Measurements from ENCODE around the gene DLX2. TPM values are rescaled to one million over a fixed set of nuclear protein-coding genes. Genes with fewer than 3 reads are reported as not detected.

The DLX2 gene
- total and polyA plus RNA-seq, 2 of the 13 experiments (the other 11 are each of a cell fraction or from before 2014, with no cell fraction given), result 0.07 to 0.15 TPM

DNA sequence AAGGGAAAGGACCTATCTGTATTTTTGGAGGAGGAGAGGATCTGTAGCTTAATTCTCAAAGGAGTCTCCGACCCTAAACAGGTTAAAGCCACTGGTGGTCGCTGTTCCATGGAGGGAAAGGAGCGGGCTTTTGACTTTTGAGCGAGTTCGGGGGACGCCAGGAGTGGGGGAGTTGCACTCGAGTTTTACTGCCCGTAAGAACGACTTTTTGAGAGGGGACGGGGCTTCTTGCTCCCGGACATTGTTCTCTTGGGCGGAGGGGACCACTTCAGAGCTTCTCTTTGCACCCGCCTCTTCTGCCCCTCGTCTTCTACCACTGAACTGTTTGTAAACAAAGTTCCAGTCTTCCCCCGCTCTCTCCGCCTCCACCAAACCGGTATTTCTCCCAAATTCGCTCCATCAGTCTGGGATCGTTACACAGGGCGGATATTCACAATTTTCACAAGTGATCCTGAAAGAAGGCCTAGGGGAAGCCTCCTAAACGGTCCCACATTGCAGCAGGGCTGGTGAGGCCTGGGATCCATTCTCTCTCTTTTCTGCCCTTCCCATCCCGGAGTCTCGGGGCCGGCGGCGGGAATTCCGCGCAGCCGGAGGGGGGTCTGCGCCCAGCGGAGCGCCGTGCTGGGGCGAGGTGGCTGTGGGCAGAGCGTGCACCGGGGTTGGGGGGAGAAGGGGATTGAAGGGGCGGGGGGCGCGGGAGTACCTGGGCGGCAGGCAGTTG lies 6.6 kb downstream of the DLX2 start (continued):
- TF ChIP-seq, protein P1, sequence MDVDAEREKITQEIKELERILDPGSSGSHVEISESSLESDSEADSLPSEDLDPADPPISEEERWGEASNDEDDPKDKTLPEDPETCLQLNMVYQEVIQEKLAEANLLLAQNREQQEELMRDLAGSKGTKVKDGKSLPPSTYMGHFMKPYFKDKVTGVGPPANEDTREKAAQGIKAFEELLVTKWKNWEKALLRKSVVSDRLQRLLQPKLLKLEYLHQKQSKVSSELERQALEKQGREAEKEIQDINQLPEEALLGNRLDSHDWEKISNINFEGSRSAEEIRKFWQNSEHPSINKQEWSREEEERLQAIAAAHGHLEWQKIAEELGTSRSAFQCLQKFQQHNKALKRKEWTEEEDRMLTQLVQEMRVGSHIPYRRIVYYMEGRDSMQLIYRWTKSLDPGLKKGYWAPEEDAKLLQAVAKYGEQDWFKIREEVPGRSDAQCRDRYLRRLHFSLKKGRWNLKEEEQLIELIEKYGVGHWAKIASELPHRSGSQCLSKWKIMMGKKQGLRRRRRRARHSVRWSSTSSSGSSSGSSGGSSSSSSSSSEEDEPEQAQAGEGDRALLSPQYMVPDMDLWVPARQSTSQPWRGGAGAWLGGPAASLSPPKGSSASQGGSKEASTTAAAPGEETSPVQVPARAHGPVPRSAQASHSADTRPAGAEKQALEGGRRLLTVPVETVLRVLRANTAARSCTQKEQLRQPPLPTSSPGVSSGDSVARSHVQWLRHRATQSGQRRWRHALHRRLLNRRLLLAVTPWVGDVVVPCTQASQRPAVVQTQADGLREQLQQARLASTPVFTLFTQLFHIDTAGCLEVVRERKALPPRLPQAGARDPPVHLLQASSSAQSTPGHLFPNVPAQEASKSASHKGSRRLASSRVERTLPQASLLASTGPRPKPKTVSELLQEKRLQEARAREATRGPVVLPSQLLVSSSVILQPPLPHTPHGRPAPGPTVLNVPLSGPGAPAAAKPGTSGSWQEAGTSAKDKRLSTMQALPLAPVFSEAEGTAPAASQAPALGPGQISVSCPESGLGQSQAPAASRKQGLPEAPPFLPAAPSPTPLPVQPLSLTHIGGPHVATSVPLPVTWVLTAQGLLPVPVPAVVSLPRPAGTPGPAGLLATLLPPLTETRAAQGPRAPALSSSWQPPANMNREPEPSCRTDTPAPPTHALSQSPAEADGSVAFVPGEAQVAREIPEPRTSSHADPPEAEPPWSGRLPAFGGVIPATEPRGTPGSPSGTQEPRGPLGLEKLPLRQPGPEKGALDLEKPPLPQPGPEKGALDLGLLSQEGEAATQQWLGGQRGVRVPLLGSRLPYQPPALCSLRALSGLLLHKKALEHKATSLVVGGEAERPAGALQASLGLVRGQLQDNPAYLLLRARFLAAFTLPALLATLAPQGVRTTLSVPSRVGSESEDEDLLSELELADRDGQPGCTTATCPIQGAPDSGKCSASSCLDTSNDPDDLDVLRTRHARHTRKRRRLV (CRISPR knock-in tag; IDR thresholded peaks at IDR 0.05), result no peak
- TF ChIP-seq TCF12 (IDR thresholded peaks at IDR 0.05) (no peak), TCF12 (CRISPR knock-in tag; IDR thresholded peaks at IDR 0.05) (no peak), CBX1 (IDR thresholded peaks at IDR 0.05; ENCODE audit: low read depth) (no peak), CBFB (CRISPR knock-in tag; IDR thresholded peaks at IDR 0.05) (no peak), ZMAT3 (CRISPR knock-in tag; conservative IDR thresholded peaks at IDR 0.05) (no peak), SSRP1 (CRISPR knock-in tag; IDR thresholded peaks at IDR 0.05) (no peak), STAG1 (CRISPR knock-in tag; IDR thresholded peaks at IDR 0.05) (0 out of 2 replicates have a peak, but pooled peaks have one; percentile 13), ZNF30 (CRISPR knock-in tag; IDR thresholded peaks at IDR 0.05) (no peak), HES4 (CRISPR knock-in tag; IDR thresholded peaks at IDR 0.05; ENCODE audit: borderline replicate concordance) (no peak), EZH2 (conservative IDR thresholded peaks at IDR 0.05; ENCODE audit: low read depth, low read length) (peak; percentile 75; the same call in 1 of the 2 replicates), HOXA5 (CRISPR knock-in tag; IDR thresholded peaks at IDR 0.05) (0 out of 2 replicates have a peak, but pooled peaks have one; percentile 40), TAF15 (IDR thresholded peaks at IDR 0.05; ENCODE audit: low read depth, low read length, poor library complexity, severe bottlenecking) (no peak), NR2F1 (CRISPR knock-in tag; IDR thresholded peaks at IDR 0.05) (no peak), YEATS4 (CRISPR knock-in tag; IDR thresholded peaks at IDR 0.05; ENCODE audit: borderline replicate concordance) (0 out of 2 replicates have a peak, but pooled peaks have one; percentile 19), BCL6 (CRISPR knock-in tag; IDR thresholded peaks at IDR 0.05) (peak; percentile 37; the same call in 1 of the 2 replicates)
- TF ChIP-seq, protein P2, sequence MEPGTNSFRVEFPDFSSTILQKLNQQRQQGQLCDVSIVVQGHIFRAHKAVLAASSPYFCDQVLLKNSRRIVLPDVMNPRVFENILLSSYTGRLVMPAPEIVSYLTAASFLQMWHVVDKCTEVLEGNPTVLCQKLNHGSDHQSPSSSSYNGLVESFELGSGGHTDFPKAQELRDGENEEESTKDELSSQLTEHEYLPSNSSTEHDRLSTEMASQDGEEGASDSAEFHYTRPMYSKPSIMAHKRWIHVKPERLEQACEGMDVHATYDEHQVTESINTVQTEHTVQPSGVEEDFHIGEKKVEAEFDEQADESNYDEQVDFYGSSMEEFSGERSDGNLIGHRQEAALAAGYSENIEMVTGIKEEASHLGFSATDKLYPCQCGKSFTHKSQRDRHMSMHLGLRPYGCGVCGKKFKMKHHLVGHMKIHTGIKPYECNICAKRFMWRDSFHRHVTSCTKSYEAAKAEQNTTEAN (CRISPR knock-in tag; conservative IDR thresholded peaks at IDR 0.05), result 0 out of 2 replicates have a peak, but pooled peaks have one; percentile 27
- TF ChIP-seq, protein P3, sequence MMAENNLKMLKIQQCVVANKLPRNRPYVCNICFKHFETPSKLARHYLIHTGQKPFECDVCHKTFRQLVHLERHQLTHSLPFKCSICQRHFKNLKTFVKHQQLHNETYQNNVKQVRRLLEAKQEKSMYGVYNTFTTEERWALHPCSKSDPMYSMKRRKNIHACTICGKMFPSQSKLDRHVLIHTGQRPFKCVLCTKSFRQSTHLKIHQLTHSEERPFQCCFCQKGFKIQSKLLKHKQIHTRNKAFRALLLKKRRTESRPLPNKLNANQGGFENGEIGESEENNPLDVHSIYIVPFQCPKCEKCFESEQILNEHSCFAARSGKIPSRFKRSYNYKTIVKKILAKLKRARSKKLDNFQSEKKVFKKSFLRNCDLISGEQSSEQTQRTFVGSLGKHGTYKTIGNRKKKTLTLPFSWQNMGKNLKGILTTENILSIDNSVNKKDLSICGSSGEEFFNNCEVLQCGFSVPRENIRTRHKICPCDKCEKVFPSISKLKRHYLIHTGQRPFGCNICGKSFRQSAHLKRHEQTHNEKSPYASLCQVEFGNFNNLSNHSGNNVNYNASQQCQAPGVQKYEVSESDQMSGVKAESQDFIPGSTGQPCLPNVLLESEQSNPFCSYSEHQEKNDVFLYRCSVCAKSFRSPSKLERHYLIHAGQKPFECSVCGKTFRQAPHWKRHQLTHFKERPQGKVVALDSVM (CRISPR knock-in tag; IDR thresholded peaks at IDR 0.05), result no peak
- TF ChIP-seq, protein P4, sequence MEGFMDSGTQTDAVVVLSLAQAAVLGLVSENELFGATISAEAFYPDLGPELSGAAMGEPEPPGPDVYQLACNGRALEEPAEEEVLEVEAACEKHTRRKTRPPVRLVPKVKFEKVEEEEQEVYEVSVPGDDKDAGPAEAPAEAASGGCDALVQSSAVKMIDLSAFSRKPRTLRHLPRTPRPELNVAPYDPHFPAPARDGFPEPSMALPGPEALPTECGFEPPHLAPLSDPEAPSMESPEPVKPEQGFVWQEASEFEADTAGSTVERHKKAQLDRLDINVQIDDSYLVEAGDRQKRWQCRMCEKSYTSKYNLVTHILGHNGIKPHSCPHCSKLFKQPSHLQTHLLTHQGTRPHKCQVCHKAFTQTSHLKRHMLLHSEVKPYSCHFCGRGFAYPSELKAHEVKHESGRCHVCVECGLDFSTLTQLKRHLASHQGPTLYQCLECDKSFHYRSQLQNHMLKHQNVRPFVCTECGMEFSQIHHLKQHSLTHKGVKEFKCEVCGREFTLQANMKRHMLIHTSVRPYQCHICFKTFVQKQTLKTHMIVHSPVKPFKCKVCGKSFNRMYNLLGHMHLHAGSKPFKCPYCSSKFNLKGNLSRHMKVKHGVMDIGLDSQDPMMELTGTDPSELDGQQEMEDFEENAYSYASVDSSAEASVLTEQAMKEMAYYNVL (CRISPR knock-in tag; IDR thresholded peaks at IDR 0.05; ENCODE audit: borderline replicate concordance), result no peak
